K562 (cell line): ENCODE results near the gene LHCGR. TPM values are rescaled to one million over a fixed set of nuclear protein-coding genes. Genes with fewer than 3 reads are reported as not detected.

Experiments
- ATAC-seq: fragments of 200-7000 bp; cut with Tn5 transposase; 3 replicates; pipeline ENCODE4 v1.9.1; 2020; ENCODE audit warnings: moderate library complexity
- BruUV-seq: library from RNA; stranded (reverse); fragments of 400-500 nt; replicated peaks from 2 replicates; lab custom pipeline; 2021; lab: Mats Ljungman, UMichigan
- CTCF ChIA-PET: fragments of 300-600 bp; formaldehyde crosslinking; extraction: SDS; loops from one replicate; lab custom pipeline; 2021; ENCODE audit warnings: low intra/inter-chr PET ratio; lab: Yijun Ruan, JAX
- POLR2A ChIA-PET: fragments of 300-600, 350-650 bp; sonication (Branson Sonifier 250); formaldehyde crosslinking; extraction: SDS; loops from one replicate; lab custom pipeline; 2021; ENCODE audit warnings: antibody characterized with exemption, inconsistent platforms; lab: Yijun Ruan, JAX
- DNase-seq, 4 experiments: peaks; one replicate each; pipeline versions ENCODE4 v3.0.0 to v3.0.0-alpha.2; 2011 to 2018; ENCODE audit warnings: low spot score in 3 of 4, mixed read lengths in 3 of 4; ENCODE audit errors: extremely low read depth in 1 of 4
- FAIRE-seq: peaks from 2 replicates; lab custom pipeline; 2011; peaks lifted over from hg19 to GRCh38; lab: Jason Lieb, UNC
- H2AFZ ChIP-seq: 2 replicates; pipeline ENCODE4 v1.6.0; 2011; ENCODE audit warnings: low read depth, low read length, control low read depth, inconsistent platforms
- H3K27ac ChIP-seq: fragments of 200-600 bp; 3 replicates; pipeline ENCODE4 v1.8.0; 2011; ENCODE audit warnings: low read depth, mild to moderate bottlenecking, control low read depth, inconsistent platforms, low read length, moderate library complexity, mixed read lengths; ENCODE audit errors: extremely low read depth
- H3K27me3 ChIP-seq, 2 experiments: fragments of 300-600 bp in 1 of 2; 2 replicates in 1 of 2; 3 replicates in 1 of 2; pipeline versions ENCODE4 v1.6.0 to v1.8.0; 2011; ENCODE audit warnings: inconsistent platforms in 2 of 2, low read length in 2 of 2, mild to moderate bottlenecking in 1 of 2, mixed read lengths in 1 of 2, moderate library complexity in 1 of 2; ENCODE audit not compliant: control insufficient read depth in 2 of 2, insufficient read depth in 2 of 2
- H3K36me3 ChIP-seq: fragments of 300-600 bp; 3 replicates; pipeline ENCODE4 v1.8.0; 2011; ENCODE audit warnings: mild to moderate bottlenecking, low read length, inconsistent platforms; ENCODE audit not compliant: control insufficient read depth, insufficient read depth
- H3K4me1 ChIP-seq, 2 experiments: fragments of 200-600 bp in 1 of 2; replicated peaks in 1 of 2; 2 replicates in 1 of 2; 3 replicates in 1 of 2; pipeline versions ENCODE4 v1.5.1 to v1.8.0; 2011; ENCODE audit warnings: inconsistent platforms in 2 of 2, low read length in 2 of 2, mild to moderate bottlenecking in 1 of 2, mixed read lengths in 1 of 2, moderate library complexity in 1 of 2; ENCODE audit not compliant: control insufficient read depth in 2 of 2, insufficient read depth in 2 of 2
- H3K4me2 ChIP-seq: 2 replicates; pipeline ENCODE4 v1.6.1; 2011; ENCODE audit warnings: low read length, control low read depth, inconsistent platforms, mixed read lengths; ENCODE audit not compliant: insufficient read depth
- H3K4me3 ChIP-seq: fragments of 200-600 bp; sonication (generic), shearing (Covaris generic); 2 replicates; pipeline ENCODE4 v1.5.1; 2016; ENCODE audit warnings: control low read depth, inconsistent platforms
- H3K79me2 ChIP-seq: fragments of 200-600 bp; 3 replicates; pipeline ENCODE4 v1.8.0; 2011; ENCODE audit warnings: low read length, inconsistent platforms; ENCODE audit not compliant: control insufficient read depth, insufficient read depth
- H3K9ac ChIP-seq, 2 experiments: 2 replicates each; pipeline versions ENCODE4 v1.6.0 to v1.6.1; 2011; ENCODE audit warnings: low read depth in 2 of 2, low read length in 2 of 2, control low read depth in 1 of 2, inconsistent platforms in 1 of 2, mild to moderate bottlenecking in 1 of 2, mixed read lengths in 1 of 2; ENCODE audit not compliant: insufficient read depth in 1 of 2
- H3K9me1 ChIP-seq: one replicate; pipeline ENCODE4 v1.6.0; 2011; ENCODE audit warnings: inconsistent platforms, mild to moderate bottlenecking, low read length, moderate library complexity; ENCODE audit not compliant: control insufficient read depth, insufficient read depth
- H3K9me3 ChIP-seq: replicated peaks from 2 replicates; pipeline ENCODE4 v1.5.1; 2011; ENCODE audit warnings: low read depth, low read length, inconsistent platforms; ENCODE audit not compliant: control insufficient read depth, insufficient read depth
- H4K20me1 ChIP-seq: replicated peaks from 2 replicates; pipeline ENCODE4 v1.6.1; 2011; ENCODE audit warnings: low read length, inconsistent platforms, mixed read lengths; ENCODE audit not compliant: control insufficient read depth, insufficient read depth
- CREBBP ChIP-seq: IDR thresholded peaks from one replicate; pipeline ENCODE4 v1.6.1; 2012; ENCODE audit warnings: low read depth, mild to moderate bottlenecking, control low read depth, inconsistent platforms, low read length
- DACH1 ChIP-seq: fragments of 450-650 bp; IDR thresholded peaks from 2 replicates; pipeline ENCODE4 v1.6.1; 2018; ENCODE audit not compliant: partially characterized antibody
- E2F3 ChIP-seq: fragments of 250-450 bp; sonication (Bioruptor Pico); IDR thresholded peaks from 2 replicates; pipeline ENCODE4 v1.4.0; 2020; ENCODE audit warnings: mild to moderate bottlenecking
- KDM1A ChIP-seq, 2 experiments: fragments of 450-650 bp; IDR thresholded peaks; 2 replicates each; pipeline ENCODE4 v1.6.1; 2016; ENCODE audit warnings: mild to moderate bottlenecking in 2 of 2
- KLF1 ChIP-seq: fragments of 450-650 bp; IDR thresholded peaks from 2 replicates; pipeline ENCODE4 v1.6.1; 2016; ENCODE audit warnings: missing genetic modification characterization, missing compliant biosample characterization
- NR3C1 ChIP-seq: sonication (generic); formaldehyde crosslinking; IDR thresholded peaks from 2 replicates; pipeline ENCODE4 v1.8.1; 2022; ENCODE audit warnings: missing genetic modification reagents
- POLR2B ChIP-seq: fragments of 450-650 bp; IDR thresholded peaks from 2 replicates; pipeline ENCODE4 v1.6.1; 2018; ENCODE audit warnings: low read depth; ENCODE audit not compliant: partially characterized antibody
- TCF7 ChIP-seq: sonication (generic); IDR thresholded peaks from 2 replicates; pipeline ENCODE4 v1.6.1; 2016; ENCODE audit warnings: antibody characterized with exemption, borderline replicate concordance
- TRIM28 ChIP-seq: fragments of 450-650 bp; IDR thresholded peaks from 2 replicates; pipeline ENCODE4 v1.6.1; 2017
- WGBS: fragments of 100-300 bp; shearing (Covaris generic); methylation state at CpG from one replicate; pipeline ENCODE4 v1.1.6; 2016; ENCODE audit warnings: low coverage, mixed read lengths; ENCODE audit not compliant: insufficient coverage; ENCODE audit errors: missing lambda C conversion rate; 5-methylcytosine and 5-hydroxymethylcytosine counted together
- in situ Hi-C: fragments of 300-500 bp; cut with MboI; formaldehyde crosslinking; loops from 4 replicates; pipeline ENCODE4 v1.15.0; 2018; ENCODE audit warnings: inconsistent platforms, mixed read lengths
- intact Hi-C: fragments of 100-400 bp; cut with micrococcal nuclease; formaldehyde crosslinking; loops from 2 replicates; pipeline ENCODE4 v1.14.2; 2022
- polyA plus RNA-seq, 8 experiments: library from polyadenylated mRNA; depleted of rRNA in 4 of 8; stranded (reverse) in 5 of 8; unstranded in 3 of 8; fragments of >200 nt; fragmentation: Nextera tagmentation in 2 of 8; fragmentation: Illumina TruSeq in 1 of 8; extraction: Ambion mirVana in 2 of 8; extraction: Trizol in 1 of 8; gene quantifications; 2 replicates each; pipeline versions ENCODE4 v1.2.1 to v1.2.3, GENCODE V29; 2011 to 2014; ENCODE audit warnings: inconsistent platforms in 1 of 8, missing spikeins in 1 of 8
- total RNA-seq, 7 experiments: library from RNA; depleted of rRNA in 6 of 7; stranded (reverse); fragments of >200 nt in 6 of 7; fragmentation: Illumina TruSeq in 2 of 7; extraction: Trizol in 2 of 7; gene quantifications; 2 replicates each; pipeline versions ENCODE4 v1.2.1 to v1.2.3, GENCODE V29; 2011 to 2021; ENCODE audit warnings: low replicate concordance in 1 of 7
- TF ChIP-seq, protein P1 (sequence below): fragments of 200-400 bp; formaldehyde crosslinking; IDR thresholded peaks from 2 replicates; pipeline ENCODE4 v1.6.1; 2017; ENCODE audit warnings: mild to moderate bottlenecking, low read depth, low read length, moderate library complexity
- TF ChIP-seq, protein P2 (sequence below), 2 experiments: IDR thresholded peaks in 1 of 2; conservative IDR thresholded peaks in 1 of 2; 2 replicates each; pipeline ENCODE4 v1.6.1; 2016; ENCODE audit warnings: low read depth in 2 of 2, mild to moderate bottlenecking in 1 of 2, missing compliant biosample characterization in 1 of 2, missing genetic modification characterization in 1 of 2, moderate library complexity in 1 of 2
- TF ChIP-seq, protein P3 (sequence below): fragments of 250-450 bp; sonication (Bioruptor Pico); IDR thresholded peaks from 2 replicates; pipeline ENCODE4 v1.9.0; 2021; ENCODE audit warnings: mild to moderate bottlenecking

The LHCGR gene
- total and polyA plus RNA-seq, 9 of the 15 experiments (the other 6 are each of a cell fraction or from before 2014, with no cell fraction given) = not detected

DNA sequence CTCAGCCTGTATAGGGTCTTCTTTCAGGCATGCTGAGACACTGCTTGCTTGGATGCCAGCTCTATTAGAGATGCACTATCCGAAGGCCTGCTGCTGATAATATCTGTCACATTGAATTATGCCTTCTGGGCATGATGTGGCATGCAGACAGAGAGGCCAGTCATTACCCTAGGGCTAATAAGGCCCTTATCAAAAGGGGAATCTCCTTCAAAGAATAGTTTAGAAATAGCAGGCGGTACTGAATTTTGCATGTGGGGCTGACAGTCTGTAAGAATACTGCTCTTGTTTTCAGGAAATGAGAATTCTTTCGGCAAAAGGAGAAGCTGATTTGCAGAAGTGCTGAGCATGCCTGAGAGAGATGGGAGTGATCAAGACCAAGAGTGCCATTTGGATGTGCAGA, 13.1 kb upstream of the LHCGR start:
- ATAC-seq (no peak), FAIRE-seq (no peak), DNase-seq (no peak)
- Histone ChIP-seq H3K79me2 (no peaks in the 10 kb centered on the region), H3K9me1 (no peaks in the 10 kb centered on the region), H2AFZ (no peak overlapping the region), H3K36me3 (no peaks in the 10 kb centered on the region), H3K27ac (no peak overlapping the region), H3K4me1 (no peaks in the 10 kb centered on the region), H3K4me3 (no peak overlapping the region), H4K20me1 (no peaks in the 10 kb centered on the region), H3K9me3 (no peaks in the 10 kb centered on the region), H3K27me3 (no peaks in the 10 kb centered on the region), H3K4me2 (no peak overlapping the region), H3K9ac (no peak overlapping the region)
- BruUV-seq = no TSS peak
- ChIA-PET CTCF (no interaction called here), POLR2A (no interaction called here)
- no peak for TF ChIP-seq DACH1
- no peak for TF ChIP-seq E2F3 (CRISPR knock-in tag)
- TF ChIP-seq KDM1A (IDR thresholded peaks at IDR 0.05) = no peak
- TF ChIP-seq CREBBP = no peak
- no peak for TF ChIP-seq TCF7
- TF ChIP-seq, protein P1, sequence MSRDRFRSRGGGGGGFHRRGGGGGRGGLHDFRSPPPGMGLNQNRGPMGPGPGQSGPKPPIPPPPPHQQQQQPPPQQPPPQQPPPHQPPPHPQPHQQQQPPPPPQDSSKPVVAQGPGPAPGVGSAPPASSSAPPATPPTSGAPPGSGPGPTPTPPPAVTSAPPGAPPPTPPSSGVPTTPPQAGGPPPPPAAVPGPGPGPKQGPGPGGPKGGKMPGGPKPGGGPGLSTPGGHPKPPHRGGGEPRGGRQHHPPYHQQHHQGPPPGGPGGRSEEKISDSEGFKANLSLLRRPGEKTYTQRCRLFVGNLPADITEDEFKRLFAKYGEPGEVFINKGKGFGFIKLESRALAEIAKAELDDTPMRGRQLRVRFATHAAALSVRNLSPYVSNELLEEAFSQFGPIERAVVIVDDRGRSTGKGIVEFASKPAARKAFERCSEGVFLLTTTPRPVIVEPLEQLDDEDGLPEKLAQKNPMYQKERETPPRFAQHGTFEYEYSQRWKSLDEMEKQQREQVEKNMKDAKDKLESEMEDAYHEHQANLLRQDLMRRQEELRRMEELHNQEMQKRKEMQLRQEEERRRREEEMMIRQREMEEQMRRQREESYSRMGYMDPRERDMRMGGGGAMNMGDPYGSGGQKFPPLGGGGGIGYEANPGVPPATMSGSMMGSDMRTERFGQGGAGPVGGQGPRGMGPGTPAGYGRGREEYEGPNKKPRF = no peak
- TF ChIP-seq KLF1 = no peak
- no peak for TF ChIP-seq TRIM28
- TF ChIP-seq NR3C1 (CRISPR knock-in tag) = no peak
- TF ChIP-seq, protein P2, sequence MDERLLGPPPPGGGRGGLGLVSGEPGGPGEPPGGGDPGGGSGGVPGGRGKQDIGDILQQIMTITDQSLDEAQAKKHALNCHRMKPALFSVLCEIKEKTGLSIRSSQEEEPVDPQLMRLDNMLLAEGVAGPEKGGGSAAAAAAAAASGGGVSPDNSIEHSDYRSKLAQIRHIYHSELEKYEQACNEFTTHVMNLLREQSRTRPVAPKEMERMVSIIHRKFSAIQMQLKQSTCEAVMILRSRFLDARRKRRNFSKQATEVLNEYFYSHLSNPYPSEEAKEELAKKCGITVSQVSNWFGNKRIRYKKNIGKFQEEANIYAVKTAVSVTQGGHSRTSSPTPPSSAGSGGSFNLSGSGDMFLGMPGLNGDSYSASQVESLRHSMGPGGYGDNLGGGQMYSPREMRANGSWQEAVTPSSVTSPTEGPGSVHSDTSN (CRISPR knock-in tag; IDR thresholded peaks at IDR 0.05; ENCODE audit: low read depth) = no peak
- TF ChIP-seq, protein P2 (tag; conservative IDR thresholded peaks at IDR 0.05; ENCODE audit: low read depth) = no peak
- TF ChIP-seq, protein P3, sequence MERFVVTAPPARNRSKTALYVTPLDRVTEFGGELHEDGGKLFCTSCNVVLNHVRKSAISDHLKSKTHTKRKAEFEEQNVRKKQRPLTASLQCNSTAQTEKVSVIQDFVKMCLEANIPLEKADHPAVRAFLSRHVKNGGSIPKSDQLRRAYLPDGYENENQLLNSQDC (CRISPR knock-in tag) = no peak
- TF ChIP-seq POLR2B = no peak
- in situ Hi-C loops (no loop called here), intact Hi-C loops (no loop called here)
- 0% methylated on average over 3 of the region's 3 CpGs for WGBS
